ENCODE data around the gene GRK3.
"Not testable (repeated sequence)": the region's sequence is repeated elsewhere in the genome, so short reads cannot be mapped to it uniquely, and the experiment has no call there.

- not testable (repeated sequence) for TF ChIP-seq POLR2A (IDR thresholded peaks at IDR 0.05); CTCF (IDR thresholded peaks at IDR 0.05 in 4 of 5, conservative IDR thresholded peaks at IDR 0.05 in 1 of 5)
These were observed 35.4 kb upstream of the GRK3 start for GRCh38 chr22:25529059-25529458.

All from gastrocnemius medialis (tissue), 4 donors.